ENCODE results near the gene RAPGEF1. TPM values are rescaled to one million over a fixed set of nuclear protein-coding genes. Genes with fewer than 3 reads are reported as not detected.
"Not testable (repeated sequence)": the region's sequence is repeated elsewhere in the genome, so short reads cannot be mapped to it uniquely, and the experiment has no call there.

The RAPGEF1 gene
- total RNA-seq, 1 donor from 2014 or later = 69.4 TPM

DNA sequence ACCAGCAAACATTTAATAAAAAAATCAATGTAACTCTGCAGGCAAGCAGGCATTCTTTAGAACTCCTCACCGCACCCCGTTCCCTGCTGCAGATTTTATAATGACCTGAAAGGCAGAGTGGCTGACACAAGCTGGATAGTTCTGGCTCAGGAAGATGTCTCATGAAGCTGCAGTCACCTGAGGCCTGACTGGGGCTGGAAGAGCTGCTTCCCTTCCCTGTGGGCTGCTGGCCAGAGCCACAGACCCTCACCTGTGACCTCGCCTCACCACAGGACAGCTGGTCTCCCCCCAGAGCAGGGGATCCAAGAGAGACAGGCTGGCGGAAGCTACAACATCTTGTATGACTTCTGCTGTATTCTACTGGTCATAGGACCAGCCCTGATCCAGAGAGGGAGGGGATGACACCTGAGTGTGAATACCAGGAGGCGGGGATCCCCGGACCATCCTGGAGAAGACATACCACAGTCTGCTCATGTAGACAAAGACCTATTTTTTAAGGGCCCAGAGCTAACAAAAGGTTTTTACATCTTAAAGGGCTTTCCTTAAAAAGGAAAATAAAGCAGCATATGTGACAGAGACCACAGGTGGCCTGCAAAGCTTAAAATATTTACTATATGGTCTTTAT, 43.9 kb downstream of the RAPGEF1 start:
- no peak for ATAC-seq
- intact Hi-C loops (cut with DNase I) = no loop called here

DNA sequence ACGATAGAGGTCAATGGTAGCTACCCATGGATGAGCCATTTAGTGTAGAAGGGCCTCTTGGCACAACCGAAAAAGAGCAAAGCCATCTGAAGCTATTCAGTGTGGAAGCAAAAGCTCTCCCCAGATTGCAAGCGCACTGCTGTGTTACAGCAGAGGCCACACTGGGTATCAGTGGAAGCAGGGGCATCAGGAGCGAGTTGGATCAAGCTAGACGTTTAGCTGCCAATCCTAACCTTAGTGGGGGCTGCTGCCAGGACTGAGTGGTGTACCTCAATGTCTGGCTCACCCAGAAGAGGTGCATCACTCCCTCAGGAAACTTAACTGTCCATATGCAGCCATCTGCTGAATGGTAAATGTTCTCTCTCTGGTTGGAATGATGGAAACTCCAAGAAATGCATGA, 44.5 kb downstream of the RAPGEF1 start:
- intact Hi-C loops (cut with DNase I) = no loop called here
- no peak for ATAC-seq
- no peak for DNase-seq (ENCODE audit: low spot score)

More for the DNA sequence above, 43.9 kb downstream of the RAPGEF1 start:
- DNase-seq (ENCODE audit: low spot score) = no peak

DNA sequence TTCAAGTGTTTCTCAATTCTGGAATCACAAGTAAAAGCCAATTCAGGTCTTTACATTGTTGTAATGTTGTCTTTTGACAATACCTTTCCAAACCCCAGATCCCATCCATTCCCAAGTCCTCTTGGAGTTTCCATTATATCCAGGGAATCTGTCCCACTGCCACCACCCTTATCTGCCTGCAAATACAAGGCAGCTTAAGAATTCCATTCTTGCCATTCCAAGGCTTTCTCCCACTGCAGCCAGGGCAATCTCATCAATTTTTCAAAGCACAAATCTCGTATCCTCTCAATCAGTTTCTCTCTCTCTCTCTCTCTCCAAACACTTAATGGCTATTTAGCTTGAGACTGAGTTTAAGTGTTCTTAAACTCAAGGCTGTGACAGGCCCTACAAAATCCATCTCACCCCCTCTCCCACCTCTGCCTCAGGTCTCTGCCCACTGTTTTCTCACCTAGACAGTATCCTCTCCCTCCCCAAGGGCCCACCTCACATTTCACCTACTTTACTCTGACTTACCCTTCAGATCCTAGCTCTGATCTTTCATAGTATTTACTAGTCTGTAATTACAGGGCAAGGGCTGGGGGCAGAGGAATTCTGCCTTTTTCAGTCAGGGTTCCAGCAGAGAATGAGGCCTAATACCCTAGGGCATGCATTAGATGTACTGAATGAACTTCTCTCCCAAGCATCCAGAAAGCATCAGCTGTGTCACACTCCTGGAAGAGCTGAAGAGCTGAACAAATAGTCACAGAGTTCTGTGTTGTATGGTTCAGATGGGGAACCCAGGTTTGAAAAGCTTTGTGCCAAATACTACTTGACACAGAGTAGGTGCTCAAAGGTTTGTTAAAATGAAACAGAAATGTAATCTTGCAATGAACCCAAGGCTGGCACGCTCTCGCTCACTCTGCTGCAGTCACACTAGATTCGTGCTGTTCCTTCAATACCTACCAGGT, 46.0 kb downstream of the RAPGEF1 start:
- no peak for ATAC-seq
- DNase-seq (ENCODE audit: low spot score) = no peak
- intact Hi-C loops (cut with DNase I) = no loop called here

DNA sequence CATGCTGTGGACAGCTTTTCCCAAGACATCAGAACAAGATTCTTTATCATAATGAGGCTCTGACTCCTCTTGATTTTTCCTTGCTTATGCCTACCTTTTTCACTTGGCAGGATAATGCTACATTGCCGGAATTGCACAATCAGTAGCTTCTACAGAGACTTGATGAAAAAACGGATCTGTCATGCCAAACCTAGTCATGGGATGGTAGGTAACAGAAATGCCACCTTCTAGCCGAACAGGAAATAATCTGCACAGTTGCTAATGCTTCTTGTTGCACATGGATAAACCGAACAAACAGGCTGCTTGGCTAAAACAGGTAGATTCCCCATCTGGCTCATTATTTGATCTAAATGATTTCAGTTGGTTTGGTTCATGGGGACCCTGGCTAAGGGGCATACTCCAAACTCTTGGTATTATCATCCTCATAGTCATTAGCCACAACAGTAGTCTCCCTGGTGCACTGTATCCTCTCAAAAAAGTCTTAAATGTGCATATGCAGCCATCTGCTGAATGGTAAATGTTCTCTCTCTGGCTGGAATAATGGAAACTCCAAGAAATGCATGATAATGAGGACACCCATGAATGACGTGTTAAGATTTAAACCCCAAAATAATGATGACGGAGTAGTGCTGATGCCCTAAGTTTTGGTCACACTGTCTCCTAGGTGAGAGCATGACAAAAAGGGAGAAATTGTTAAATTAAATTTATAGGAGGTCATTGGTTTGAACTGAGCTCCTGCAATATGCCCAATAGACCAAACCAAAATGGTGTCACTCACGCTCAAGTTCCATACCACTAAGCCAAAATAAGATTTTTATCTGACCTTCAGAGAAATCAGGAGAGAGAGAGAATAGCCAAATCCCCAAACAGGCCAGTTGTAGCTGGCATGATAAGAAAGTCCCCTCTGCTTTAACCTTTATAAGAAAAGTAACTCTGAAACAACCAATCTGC, 47.0 kb downstream of the RAPGEF1 start:
- DNase-seq (ENCODE audit: low spot score) (no peak), ATAC-seq (no peak)
- intact Hi-C loops (cut with DNase I) = no loop called here

DNA sequence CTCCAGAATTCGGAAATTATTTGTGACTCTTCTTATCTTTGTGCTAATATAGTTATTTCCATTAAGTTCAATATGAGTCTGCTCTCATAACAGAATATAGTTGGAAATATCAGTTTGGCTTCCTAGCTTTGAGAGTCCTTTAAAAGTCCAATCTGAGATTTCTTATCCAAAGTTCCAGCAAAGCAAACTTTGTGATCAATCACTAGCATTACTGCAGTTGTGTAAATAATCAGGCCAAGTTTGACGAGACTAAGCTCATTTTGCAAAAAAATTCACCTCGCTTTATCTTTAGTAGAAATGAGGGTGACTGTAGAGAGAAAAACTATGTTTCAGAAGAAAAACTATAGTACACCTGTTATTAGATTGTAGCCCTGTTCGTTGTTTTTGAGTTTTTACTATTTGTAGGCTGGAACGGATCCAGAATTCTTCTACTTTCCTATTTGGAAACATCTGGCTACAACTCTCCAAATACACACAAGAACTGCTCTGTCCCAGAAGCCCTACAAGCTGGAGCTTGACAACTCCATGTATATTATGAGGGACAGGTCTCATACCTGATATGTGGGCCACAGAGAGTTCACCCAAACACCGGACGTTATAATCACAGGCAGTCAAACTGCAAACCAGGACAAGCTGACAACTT, 47.8 kb downstream of the RAPGEF1 start:
- intact Hi-C loops (cut with DNase I) = no loop called here
- ATAC-seq (no peak), DNase-seq (ENCODE audit: low spot score) (no peak)

DNA sequence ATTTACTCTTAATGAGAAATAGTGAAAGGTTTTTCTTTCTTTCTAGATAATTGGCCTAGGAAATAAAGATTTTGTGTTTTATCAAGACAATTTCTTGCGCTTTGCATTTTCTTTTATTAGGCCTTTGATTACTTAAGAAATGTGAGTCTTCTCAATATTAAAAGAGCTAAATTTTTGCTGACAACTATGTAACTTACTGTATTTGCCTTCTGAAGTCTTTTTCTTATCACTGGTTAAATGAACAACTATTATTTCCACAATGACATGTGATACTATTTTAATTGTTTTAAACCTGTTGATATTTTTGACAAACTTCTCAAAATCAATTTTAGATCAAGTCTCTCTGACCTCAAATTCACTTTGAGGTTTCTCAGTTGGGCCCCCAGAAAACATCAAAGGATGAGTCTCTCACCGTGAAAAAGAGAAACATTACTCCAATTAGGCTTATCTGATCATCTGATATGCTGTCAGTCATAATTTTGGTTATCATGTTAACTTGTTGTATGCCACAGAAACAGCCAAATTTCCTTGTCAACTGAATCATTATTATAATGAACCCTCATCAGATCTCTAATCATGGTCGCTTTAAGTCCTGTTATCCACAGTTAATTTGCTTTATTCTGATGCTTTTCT, 48.8 kb downstream of the RAPGEF1 start:
- ATAC-seq (no peak), DNase-seq (ENCODE audit: low spot score) (no peak)
- intact Hi-C loops (cut with DNase I) = no loop called here

DNA sequence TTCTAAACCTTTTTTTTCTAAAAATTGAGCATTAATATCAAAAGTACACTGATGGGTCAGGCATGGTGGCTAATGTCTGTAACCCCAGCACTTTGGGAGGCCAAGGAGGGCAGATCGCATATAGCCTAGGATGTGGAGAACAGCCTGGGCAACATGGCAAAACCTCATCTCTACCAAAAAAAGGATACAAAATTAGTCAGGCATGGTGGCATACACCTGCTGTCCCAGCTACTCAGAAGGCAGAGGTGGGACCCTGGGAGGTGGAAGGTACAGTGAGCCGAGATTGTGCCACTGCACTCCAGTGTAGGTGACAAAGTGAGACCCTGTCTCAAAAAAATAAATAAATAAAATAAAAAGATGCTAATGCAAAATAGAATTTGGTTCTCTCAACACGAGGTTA, 49.4 kb downstream of the RAPGEF1 start:
- ATAC-seq (no peak), DNase-seq (ENCODE audit: low spot score) (no peak)
- intact Hi-C loops (cut with DNase I) = no loop called here

DNA sequence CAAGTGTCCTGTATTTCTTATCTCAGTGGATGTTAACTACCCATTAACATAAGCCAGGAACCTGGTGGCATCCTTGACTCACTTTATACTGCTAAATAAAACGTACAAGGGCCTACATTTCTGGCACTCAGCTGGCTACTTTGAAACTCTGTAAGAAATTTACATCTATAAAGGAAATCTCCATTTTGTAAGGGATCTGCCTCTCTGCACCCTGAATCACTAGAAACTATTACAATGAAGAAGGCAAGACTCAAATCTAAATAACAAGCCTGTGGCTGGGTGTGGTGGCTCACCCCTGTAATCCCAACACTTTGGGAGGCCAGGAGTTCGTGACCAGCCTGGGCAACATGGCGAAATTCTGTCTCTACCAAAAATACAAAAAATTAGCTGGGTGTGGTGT, 51.5 kb downstream of the RAPGEF1 start:
- DNase-seq (ENCODE audit: low spot score) (no peak), ATAC-seq (no peak)
- intact Hi-C loops (cut with DNase I) = no loop called here

DNA sequence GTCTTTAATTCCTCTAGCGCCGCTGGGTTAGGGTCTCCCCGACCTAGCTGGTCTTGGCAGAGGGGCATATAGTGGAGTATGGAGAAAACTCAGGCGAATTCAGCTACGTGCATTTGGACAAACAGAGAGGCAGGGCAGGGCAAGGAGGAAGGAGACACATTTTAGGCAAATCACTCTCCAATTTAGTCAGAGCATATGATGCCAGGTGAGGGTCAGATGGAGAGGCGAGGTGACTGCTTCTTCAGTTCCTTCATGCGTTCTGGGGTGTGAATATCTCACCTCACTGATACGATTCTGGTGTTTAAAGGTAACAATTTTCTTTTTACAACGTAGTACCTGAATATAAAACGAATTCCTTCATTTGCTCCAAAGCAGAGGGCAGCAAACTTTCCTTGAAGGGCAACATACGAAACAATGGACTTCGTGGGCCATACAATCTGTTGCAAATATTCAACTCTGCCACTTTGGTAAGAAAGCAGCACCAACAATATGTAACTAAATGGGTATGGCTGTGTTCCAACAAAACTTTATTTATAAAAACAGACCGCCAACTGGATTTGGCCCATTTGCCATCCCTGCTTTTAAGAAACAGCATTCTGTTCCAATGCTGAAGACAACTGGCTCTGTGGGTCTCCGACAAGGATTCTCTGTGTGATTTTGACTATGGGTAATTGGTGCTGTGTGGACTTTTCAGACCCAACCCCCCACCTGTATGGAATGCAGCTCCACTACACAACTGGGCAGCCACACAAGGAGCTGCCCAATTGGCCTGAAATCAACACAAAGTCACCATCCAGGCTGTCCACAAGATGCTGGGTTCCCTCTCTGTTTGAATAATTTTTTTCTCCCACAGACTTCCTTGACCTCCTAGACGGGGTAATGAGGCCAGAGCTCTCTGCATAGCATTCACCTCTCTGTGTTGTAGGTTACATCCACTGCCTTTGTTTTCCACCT, 53.8 kb downstream of the RAPGEF1 start:
- DNase-seq (ENCODE audit: low spot score) = no peak
- no peak for ATAC-seq
- intact Hi-C loops (cut with DNase I) = no loop called here

DNA sequence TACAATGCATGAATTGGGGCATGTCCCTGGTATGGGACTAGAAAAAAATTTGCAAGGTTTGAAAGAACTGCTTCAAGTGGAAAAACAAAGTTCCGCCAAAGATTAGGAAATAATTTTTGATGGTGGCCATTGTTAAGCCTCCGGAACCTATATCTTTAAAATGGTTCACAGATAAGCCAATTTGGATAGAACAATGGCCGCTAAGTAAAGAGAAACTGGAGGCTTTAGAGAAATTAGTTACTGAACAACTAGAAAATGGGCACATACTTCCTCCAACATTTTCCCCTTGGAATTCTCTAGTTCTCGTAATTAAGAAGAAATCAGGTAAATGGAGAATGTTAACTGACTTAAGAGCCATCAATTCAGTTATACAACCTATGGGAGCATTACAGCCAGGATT, 56.8 kb downstream of the RAPGEF1 start:
- ATAC-seq; DNase-seq (ENCODE audit: low spot score); intact Hi-C loops (cut with DNase I): not testable (repeated sequence)

DNA sequence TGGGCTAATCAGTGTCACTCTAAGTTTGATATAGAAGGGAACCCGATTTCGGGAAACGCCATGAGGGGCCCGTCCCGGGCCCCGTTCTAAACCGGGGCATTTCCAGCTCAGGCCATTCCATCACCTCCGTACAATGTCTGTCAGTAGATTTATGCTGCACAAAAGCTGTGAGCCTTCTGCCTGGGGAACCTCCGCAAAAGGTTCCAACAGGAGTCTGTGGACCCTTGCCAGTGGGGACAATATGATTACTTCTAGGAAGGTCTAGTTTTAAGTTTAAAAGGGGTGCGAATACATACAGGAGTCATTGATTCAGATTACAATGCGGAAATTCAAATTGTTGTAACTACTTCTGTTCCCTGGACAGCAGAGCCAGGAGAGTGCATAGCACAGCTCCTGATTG, 57.6 kb downstream of the RAPGEF1 start:
- no peak for DNase-seq (ENCODE audit: low spot score)
- intact Hi-C loops (cut with DNase I) = no loop called here
- no peak for ATAC-seq

DNA sequence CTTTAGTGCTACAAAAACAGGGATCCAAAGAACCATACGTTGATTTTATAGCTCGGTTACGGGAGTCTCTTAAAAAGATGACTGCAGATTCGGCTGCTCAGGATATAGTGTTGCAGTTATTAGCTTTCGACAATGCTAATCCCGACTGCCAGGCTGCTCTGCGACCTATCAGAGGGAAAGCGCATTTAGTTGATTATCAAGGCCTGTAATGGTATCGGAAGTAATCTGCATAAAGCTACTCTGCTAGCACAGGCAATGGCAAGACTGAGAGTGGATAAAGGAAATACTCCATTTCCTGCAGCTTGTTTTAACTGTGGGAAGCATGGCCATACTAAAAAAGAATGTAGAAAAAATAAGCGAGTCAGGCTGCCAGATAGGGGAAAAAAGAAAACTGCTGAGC, 58.0 kb downstream of the RAPGEF1 start:
- intact Hi-C loops (cut with DNase I); ATAC-seq; DNase-seq (ENCODE audit: low spot score): not testable (repeated sequence)

DNA sequence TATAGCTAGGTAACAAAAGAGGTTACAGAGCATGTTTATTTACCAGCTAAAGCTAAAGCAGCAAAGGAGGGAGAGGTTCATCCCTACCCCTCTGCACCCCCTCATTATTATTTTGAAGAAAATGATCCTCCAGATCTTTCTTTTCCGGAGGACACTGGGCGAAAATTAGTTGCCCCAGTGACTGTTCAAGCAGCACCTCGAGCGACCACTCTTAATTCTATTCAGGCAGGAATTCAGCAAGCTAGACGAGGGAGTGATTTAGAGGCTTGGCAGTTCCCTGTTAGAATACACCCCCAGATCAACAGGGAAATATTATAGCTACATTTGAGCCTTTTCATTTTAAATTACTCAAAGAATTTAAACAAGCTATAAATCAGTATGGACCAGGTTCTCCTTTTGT, 58.8 kb downstream of the RAPGEF1 start:
- intact Hi-C loops (cut with DNase I) = not testable (repeated sequence)

DNA sequence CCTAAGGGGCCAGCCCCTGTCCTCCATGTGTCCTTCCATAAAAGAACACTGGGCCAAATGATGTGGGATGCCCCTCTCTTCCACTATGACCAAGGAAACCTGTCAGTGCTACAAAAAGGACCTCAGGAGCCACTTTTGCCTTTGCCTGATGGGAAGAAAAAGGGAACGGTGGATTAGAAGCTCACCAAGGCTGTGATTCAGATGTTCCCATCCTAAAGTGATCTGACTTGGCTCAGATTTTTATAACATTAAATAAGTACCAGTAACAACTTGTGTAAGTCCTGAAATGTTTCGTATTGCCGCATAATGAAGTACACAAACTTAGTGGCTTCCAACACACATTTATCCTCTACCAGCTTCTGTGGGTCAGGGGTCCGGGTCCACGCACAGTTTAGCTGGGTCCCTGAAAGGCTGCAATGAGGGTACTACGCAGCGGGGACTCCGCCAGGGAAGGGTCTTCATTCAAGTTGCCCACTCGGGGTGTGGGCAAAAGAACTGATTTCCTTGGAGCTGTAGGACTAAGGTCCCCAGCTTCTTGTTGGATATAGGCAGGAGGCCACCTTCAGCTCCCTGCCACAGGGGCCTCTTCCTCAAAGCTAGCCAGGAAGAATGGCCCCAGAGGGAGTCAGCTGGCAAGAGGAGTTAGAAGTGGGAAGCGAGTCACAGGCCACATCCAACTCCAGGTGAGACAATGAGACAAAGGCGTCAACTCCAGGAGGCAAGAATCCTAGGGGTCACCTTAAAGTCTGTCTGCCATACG, 60.4 kb downstream of the RAPGEF1 start:
- ATAC-seq (no peak), DNase-seq (ENCODE audit: low spot score) (no peak)
- intact Hi-C loops (cut with DNase I) = no loop called here

More for the DNA sequence above, 58.8 kb downstream of the RAPGEF1 start:
- DNase-seq (ENCODE audit: low spot score); ATAC-seq: not testable (repeated sequence)

DNA sequence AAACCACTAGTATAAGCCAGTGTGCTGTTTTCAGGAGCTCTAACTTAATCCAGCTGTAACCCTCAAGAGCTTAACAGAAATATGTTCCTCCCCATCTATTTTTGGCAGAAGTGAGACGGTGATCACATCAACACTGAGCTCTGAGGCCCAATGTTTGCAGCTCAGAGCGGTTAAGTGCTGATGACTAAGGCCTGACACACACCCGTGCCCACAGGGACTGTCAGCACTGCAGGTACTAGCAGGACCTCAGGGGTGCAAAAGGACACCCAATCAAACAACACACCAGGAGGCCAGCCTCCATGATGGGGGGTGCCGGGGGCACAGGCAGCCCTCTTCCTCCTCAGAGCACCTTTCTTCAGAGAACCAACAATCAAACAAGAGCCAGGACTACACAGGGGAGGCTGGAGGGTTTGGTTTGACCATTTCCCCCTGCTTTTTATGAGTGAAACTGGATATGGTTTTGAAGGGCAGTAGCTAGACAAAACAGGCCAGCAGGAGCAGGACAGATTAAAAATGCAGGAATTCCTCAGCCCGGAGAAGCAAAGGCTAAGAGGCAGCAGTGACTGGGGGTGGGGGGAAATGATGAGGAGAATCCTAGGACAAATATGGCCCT, 61.3 kb downstream of the RAPGEF1 start:
- intact Hi-C loops (cut with DNase I) = no loop called here
- ATAC-seq (peak; percentile 92), DNase-seq (ENCODE audit: low spot score) (peak; percentile 71)

Data from sciatic nerve (tissue), 2 donors.